Liver (tissue), 9 donors: ENCODE data around the gene KDM3A. TPM values are rescaled to one million over a fixed set of nuclear protein-coding genes. Genes with fewer than 3 reads are reported as not detected.

Experiments used
- DNase-seq: peaks from one replicate; pipeline ENCODE4 v3.0.0-alpha.2; 2017; ENCODE audit warnings: low spot score
- H3K27ac ChIP-seq, 2 donors: one replicate each; pipeline ENCODE4 v1.7.0; 2013; ENCODE audit warnings: inconsistent platforms in 2 of 2, low read length in 2 of 2, control low read depth in 1 of 2, low read depth in 1 of 2, mild to moderate bottlenecking in 1 of 2
- H3K27me3 ChIP-seq, 4 donors: one replicate each; pipeline versions ENCODE4 v1.6.1 to v1.7.0; 2013; ENCODE audit warnings: low read length in 3 of 4, inconsistent platforms in 1 of 4, mild to moderate bottlenecking in 1 of 4, moderate library complexity in 1 of 4; ENCODE audit not compliant: control insufficient read depth in 4 of 4, insufficient read depth in 4 of 4
- H3K36me3 ChIP-seq, 4 donors: one replicate each; pipeline versions ENCODE4 v1.6.1 to v1.7.0; 2013; ENCODE audit warnings: low read length in 3 of 4, mild to moderate bottlenecking in 3 of 4, low read depth in 1 of 4, moderate library complexity in 1 of 4; ENCODE audit not compliant: control insufficient read depth in 4 of 4, insufficient read depth in 3 of 4
- H3K4me1 ChIP-seq, 4 donors: one replicate each; pipeline versions ENCODE4 v1.6.1 to v1.7.0; 2013; ENCODE audit warnings: low read length in 3 of 4, mild to moderate bottlenecking in 3 of 4, moderate library complexity in 1 of 4; ENCODE audit not compliant: control insufficient read depth in 4 of 4, insufficient read depth in 4 of 4
- H3K4me3 ChIP-seq, 3 donors: one replicate each; pipeline versions ENCODE4 v1.6.1 to v1.7.0; 2013; ENCODE audit warnings: low read length in 3 of 3, control low read depth in 1 of 3, low read depth in 1 of 3, mild to moderate bottlenecking in 1 of 3
- H3K9ac ChIP-seq, 2 donors: one replicate each; pipeline ENCODE4 v1.7.0; 2013; ENCODE audit warnings: low read length in 2 of 2, mild to moderate bottlenecking in 2 of 2, moderate library complexity in 2 of 2, control low read depth in 1 of 2, low read depth in 1 of 2
- H3K9me3 ChIP-seq, 4 donors: one replicate each; pipeline versions ENCODE4 v1.6.1 to v1.7.0; 2013; ENCODE audit warnings: low read length in 3 of 4; ENCODE audit not compliant: control insufficient read depth in 4 of 4
- ATF3 ChIP-seq: IDR thresholded peaks from 2 replicates; pipeline ENCODE4 v1.6.1; 2016; ENCODE audit warnings: antibody characterized with exemption
- CTCF ChIP-seq: fragments of 150-350 bp; IDR thresholded peaks from 2 replicates; pipeline ENCODE4 v1.5.1; 2017; ENCODE audit warnings: improper control_type of control experiment, low read depth, low read length; ENCODE audit not compliant: missing input control
- EGR1 ChIP-seq, 2 donors: IDR thresholded peaks; 2 replicates each; pipeline ENCODE4 v1.6.1; 2016 to 2018; ENCODE audit warnings: antibody characterized with exemption in 2 of 2, low read depth in 2 of 2
- FOXA2 ChIP-seq: IDR thresholded peaks from 2 replicates; pipeline ENCODE4 v1.6.1; 2016; ENCODE audit warnings: antibody characterized with exemption
- GABPA ChIP-seq, 2 donors: IDR thresholded peaks in 1 of 2; conservative IDR thresholded peaks in 1 of 2; 2 replicates each; pipeline ENCODE4 v1.6.1; 2016; ENCODE audit warnings: antibody characterized with exemption in 2 of 2, mild to moderate bottlenecking in 1 of 2, moderate library complexity in 1 of 2
- HNF4A ChIP-seq, 2 donors: conservative IDR thresholded peaks; 2 replicates each; pipeline ENCODE4 v1.6.1; 2016; ENCODE audit warnings: antibody characterized with exemption in 2 of 2, mild to moderate bottlenecking in 2 of 2
- HNF4G ChIP-seq: IDR thresholded peaks from 2 replicates; pipeline ENCODE4 v1.6.1; 2016; ENCODE audit warnings: antibody characterized with exemption
- JUND ChIP-seq, 2 donors: IDR thresholded peaks; 2 replicates each; pipeline ENCODE4 v1.6.1; 2016; ENCODE audit warnings: antibody characterized with exemption in 2 of 2
- MAX ChIP-seq: IDR thresholded peaks from 2 replicates; pipeline ENCODE4 v1.6.1; 2016; ENCODE audit warnings: antibody characterized with exemption
- NR2F2 ChIP-seq: IDR thresholded peaks from 2 replicates; pipeline ENCODE4 v1.6.1; 2016; ENCODE audit warnings: antibody characterized with exemption
- RAD21 ChIP-seq, 2 donors: IDR thresholded peaks; 2 replicates each; pipeline ENCODE4 v1.6.1; 2016; ENCODE audit warnings: antibody characterized with exemption in 2 of 2, mild to moderate bottlenecking in 2 of 2
- REST ChIP-seq: IDR thresholded peaks from 2 replicates; pipeline ENCODE4 v1.6.1; 2016; ENCODE audit warnings: antibody characterized with exemption, mild to moderate bottlenecking
- RXRA ChIP-seq, 2 donors: IDR thresholded peaks; 2 replicates each; pipeline ENCODE4 v1.6.1; 2017 to 2018; ENCODE audit warnings: antibody characterized with exemption in 2 of 2, mild to moderate bottlenecking in 1 of 2
- SP1 ChIP-seq: IDR thresholded peaks from 2 replicates; pipeline ENCODE4 v1.6.1; 2018; ENCODE audit warnings: antibody characterized with exemption, mild to moderate bottlenecking
- TAF1 ChIP-seq: conservative IDR thresholded peaks from 2 replicates; pipeline ENCODE4 v1.6.1; 2016; ENCODE audit warnings: antibody characterized with exemption, mild to moderate bottlenecking
- YY1 ChIP-seq: IDR thresholded peaks from 2 replicates; pipeline ENCODE4 v1.6.1; 2016; ENCODE audit warnings: antibody characterized with exemption, mild to moderate bottlenecking
- ZBTB33 ChIP-seq: IDR thresholded peaks from 2 replicates; pipeline ENCODE4 v1.6.1; 2016; ENCODE audit warnings: antibody characterized with exemption
- WGBS: extraction: QIAGEN DNeasy Blood & Tissue Kit; methylation state at CpG from one replicate; pipeline ENCODE4 v1.1.7; 2013; 5-methylcytosine and 5-hydroxymethylcytosine counted together
- polyA plus RNA-seq, 2 donors: library from polyadenylated mRNA; stranded (reverse) in 1 of 2; unstranded in 1 of 2; fragments of 200-250 nt in 1 of 2; fragments of >200 nt in 1 of 2; fragmentation: Nextera tagmentation in 1 of 2; extraction: Ambion mirVana in 1 of 2; gene quantifications; one replicate each; pipeline versions ENCODE4 v1.2.1 to v1.2.3, GENCODE V29; 2013 to 2015
- total RNA-seq, 2 donors: library from RNA; depleted of rRNA; stranded (reverse); fragments of >200 nt; gene quantifications; one replicate each; pipeline ENCODE4 v1.2.3, GENCODE V29; 2014
- donor health status: healthy.
- donor health status: healthy.
- donor health status: healthy.
- donor health status: healthy.
- donor health status: healthy.

KDM3A gene
- total and polyA plus RNA-seq, 4 donors = 3.9 to 19.8 (median 8.3) TPM

GRCh38 chr2:86470890-86471289, 29.7 kb downstream of the KDM3A start:
- peaks cover 16 to 43% (median 41%) of the 10 kb centered on the region in 4 donors for H3K36me3 ChIP-seq
- H3K4me3 ChIP-seq = no peak overlapping the region
- 55% methylated on average over 1 of the region's 1 CpG for WGBS
- no peak for TF ChIP-seq FOXA2
- no peak for TF ChIP-seq REST
- no peak for TF ChIP-seq YY1
- TF ChIP-seq ZBTB33 = no peak
- TF ChIP-seq RXRA (IDR thresholded peaks at IDR 0.05) = no peak
- TF ChIP-seq CTCF = no peak
- no peak for TF ChIP-seq GABPA (IDR thresholded peaks at IDR 0.05 in 1 of 2, conservative IDR thresholded peaks at IDR 0.05 in 1 of 2)
- TF ChIP-seq TAF1 = no peak
- no peak for TF ChIP-seq HNF4G
- TF ChIP-seq SP1 = no peak
- H3K9me3 ChIP-seq = no peaks in the 10 kb centered on the region
- peaks cover 0 to 3% (median 0%) of the 10 kb centered on the region in 4 donors for H3K4me1 ChIP-seq
- H3K27me3 ChIP-seq = no peaks in the 10 kb centered on the region
- no peak for DNase-seq
- no peak overlapping the region for H3K27ac ChIP-seq
- H3K9ac ChIP-seq = no peak overlapping the region

- H3K27me3 ChIP-seq = no peaks in the 10 kb centered on the region
- H3K36me3 ChIP-seq = peaks cover 16 to 38% (median 37%) of the 10 kb centered on the region in 4 donors
- no peak overlapping the region for H3K4me3 ChIP-seq
- H3K27ac ChIP-seq = no peak overlapping the region
- H3K9ac ChIP-seq = no peak overlapping the region
- 96% methylated on average over 6 of the region's 6 CpGs for WGBS
- DNase-seq = no peak
- H3K4me1 ChIP-seq = peaks cover under 1 to 5% (median 4%) of the 10 kb centered on the region in 4 donors
- no peaks in the 10 kb centered on the region for H3K9me3 ChIP-seq
- TF ChIP-seq ATF3 (no peak), EGR1 (IDR thresholded peaks at IDR 0.05; ENCODE audit: low read depth in 2 of 2) (no peak), HNF4A (conservative IDR thresholded peaks at IDR 0.05) (no peak), NR2F2 (no peak), MAX (no peak), RAD21 (IDR thresholded peaks at IDR 0.05) (no peak), CTCF (no peak), FOXA2 (no peak), JUND (IDR thresholded peaks at IDR 0.05) (no peak), REST (no peak), TAF1 (no peak), YY1 (no peak)
Observed at GRCh38 chr2:86471637-86472036, 30.5 kb downstream of the KDM3A start.
